Measurements from ENCODE around the gene ITGB1BP2.

DNA sequence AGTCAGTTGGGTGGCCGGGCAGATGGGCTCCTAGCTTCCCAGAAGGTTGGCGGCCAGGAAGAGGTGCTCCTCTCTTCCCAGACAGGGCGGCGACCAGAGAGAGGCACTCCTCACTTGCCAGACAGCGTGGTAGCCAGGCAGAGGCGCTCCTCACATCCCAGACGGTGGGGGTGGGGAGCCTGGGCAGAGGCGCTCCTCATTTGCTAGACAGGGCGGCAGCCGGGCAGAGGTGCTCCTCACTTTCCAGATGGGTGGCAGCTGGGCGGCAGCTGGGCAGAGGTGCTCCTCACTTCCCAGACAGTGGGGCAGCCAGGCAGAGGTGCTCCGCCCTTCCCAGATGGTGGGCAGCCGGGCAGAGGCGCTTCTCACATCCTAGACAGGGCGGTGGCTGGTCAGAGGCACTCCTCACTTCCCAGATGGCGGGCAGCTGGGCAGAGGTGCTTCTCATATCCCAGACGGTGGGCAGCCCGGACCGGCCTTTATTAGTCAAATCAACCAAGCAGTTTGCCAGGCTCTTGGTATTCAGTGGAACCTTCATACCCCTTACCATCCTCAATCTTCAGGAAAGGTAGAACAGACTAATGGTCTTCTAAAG is 31.7 kb upstream of the ITGB1BP2 start:
- TF ChIP-seq, protein P1, sequence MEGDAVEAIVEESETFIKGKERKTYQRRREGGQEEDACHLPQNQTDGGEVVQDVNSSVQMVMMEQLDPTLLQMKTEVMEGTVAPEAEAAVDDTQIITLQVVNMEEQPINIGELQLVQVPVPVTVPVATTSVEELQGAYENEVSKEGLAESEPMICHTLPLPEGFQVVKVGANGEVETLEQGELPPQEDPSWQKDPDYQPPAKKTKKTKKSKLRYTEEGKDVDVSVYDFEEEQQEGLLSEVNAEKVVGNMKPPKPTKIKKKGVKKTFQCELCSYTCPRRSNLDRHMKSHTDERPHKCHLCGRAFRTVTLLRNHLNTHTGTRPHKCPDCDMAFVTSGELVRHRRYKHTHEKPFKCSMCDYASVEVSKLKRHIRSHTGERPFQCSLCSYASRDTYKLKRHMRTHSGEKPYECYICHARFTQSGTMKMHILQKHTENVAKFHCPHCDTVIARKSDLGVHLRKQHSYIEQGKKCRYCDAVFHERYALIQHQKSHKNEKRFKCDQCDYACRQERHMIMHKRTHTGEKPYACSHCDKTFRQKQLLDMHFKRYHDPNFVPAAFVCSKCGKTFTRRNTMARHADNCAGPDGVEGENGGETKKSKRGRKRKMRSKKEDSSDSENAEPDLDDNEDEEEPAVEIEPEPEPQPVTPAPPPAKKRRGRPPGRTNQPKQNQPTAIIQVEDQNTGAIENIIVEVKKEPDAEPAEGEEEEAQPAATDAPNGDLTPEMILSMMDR (IDR thresholded peaks at IDR 0.05; ENCODE audit: low read depth, low read length, missing input control) = no peak
- TF ChIP-seq, protein P2, sequence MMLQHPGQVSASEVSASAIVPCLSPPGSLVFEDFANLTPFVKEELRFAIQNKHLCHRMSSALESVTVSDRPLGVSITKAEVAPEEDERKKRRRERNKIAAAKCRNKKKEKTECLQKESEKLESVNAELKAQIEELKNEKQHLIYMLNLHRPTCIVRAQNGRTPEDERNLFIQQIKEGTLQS (IDR thresholded peaks at IDR 0.05) = no peak
- TF ChIP-seq EGR1 (IDR thresholded peaks at IDR 0.05; ENCODE audit: low read depth in 2 of 2) = no peak

All from liver (tissue), 3 donors.